Activated CD8-positive, alpha-beta memory T cell treated with anti-CD3 and anti-CD28 coated beads, Interleukin-2, amount 50 U/mL, for 4 hours (primary cell): Measurements from ENCODE around the gene SLC12A7.
"Not testable (repeated sequence)": the region's sequence is repeated elsewhere in the genome, so short reads cannot be mapped to it uniquely, and the experiment has no call there.

Experiments used
- DNase-seq: peaks from one replicate; pipeline ENCODE4 v3.0.0-alpha.2; 2020

The SLC12A7 gene

GRCh38 chr5:1031306-1031959 is 80.4 kb downstream of the SLC12A7 start:
- DNase-seq, result no peak

DNA sequence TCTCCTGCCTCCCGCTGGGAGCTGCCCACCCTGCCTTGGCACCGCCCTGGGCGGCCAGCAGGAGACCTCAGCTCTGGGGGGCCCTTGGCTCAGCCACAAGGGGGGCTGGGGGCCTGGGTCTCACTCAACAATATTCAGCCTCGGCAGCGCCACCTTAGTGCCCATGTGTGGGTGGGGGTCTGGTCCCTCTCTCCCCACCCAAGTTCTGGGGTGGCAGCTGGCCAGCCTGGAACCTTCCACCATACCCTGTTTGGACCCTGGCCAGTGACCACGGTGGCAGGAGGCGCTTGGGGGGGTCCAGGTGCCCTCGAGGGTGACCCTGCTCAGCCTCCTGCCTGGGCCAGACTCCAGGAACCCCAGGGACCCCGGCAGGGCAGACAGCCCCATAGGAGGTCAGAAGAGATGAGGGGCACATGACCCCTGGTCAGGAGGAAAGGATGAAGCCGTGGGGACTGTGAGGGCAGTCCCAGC is 81.0 kb downstream of the SLC12A7 start:
- no peak for DNase-seq

GRCh38 chr5:1029945-1030625 is 81.8 kb downstream of the SLC12A7 start:
- DNase-seq, result no peak

DNA sequence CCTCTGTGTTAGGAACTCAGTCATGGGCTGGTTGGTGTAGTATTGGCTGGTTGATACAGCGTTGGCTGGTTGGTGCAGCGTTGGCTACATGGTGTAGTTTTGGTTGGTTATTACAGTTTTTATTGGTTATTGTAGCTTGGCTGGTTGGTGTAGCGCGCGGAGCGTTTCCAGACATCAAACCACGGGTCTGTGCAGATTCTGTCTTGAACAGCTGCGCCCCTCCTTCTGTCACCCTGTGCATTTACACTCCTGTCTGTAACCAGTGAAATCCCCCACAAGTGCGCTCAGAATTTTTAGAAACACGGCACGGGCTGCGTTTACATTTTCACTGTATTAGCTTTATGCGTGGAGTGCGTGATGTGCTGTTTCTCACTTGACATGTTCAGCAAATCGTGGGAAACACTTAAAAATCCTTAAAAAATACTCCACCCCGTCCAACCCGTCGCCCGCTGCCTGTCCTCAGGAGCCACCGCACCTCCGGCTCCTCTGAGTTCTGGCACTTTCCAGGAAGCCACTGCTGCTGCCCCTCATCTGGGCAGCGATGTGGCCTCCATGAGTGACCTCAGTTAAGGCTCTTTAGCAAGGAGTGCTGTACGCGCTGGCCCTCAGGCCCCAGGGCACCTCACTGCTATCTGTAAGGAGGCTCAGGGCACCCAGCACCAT is 82.5 kb downstream of the SLC12A7 start:
- no peak for DNase-seq

DNA sequence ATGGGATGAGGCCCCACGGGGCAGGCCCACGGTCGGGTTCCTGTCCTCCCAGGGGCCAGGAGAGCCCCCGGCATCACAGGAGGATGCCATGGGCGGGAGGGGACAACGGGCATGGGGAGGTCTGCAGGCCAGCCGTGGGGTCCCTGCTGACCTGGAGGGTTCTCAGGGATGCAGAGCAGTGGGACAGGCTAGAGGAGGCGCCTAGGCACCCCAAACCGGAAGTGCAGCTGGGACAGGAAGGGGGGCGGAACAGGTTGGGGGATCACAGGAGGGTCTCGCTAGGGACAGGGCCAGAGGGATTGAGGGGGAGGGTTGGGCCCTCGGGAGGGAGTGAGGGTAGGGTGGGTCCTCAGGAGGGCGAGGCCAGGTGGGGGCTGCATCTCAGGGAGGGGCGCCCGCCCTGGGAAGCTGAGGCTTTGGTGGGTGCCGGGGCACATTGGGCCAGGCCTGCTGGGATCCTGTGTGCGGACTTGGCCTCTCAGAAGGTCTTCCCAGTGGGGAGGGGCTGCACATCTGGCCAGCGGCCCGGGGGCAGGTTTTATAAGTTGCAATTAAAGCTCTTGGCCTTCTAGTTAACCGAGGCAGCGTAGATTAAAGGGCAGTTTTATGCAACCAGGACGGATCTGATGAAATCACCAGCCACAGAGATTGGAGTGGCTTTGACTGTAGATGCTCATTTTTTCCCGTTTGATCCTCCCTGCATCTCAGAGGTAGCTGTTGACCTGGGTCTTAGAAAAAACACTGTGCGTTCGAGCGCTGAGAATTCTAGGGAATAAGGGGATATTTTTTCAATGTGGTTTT is 83.2 kb downstream of the SLC12A7 start:
- no peak for DNase-seq

- no peak for DNase-seq
Measured at GRCh38 chr5:1027631-1028441, 84.0 kb downstream of the SLC12A7 start.

DNA sequence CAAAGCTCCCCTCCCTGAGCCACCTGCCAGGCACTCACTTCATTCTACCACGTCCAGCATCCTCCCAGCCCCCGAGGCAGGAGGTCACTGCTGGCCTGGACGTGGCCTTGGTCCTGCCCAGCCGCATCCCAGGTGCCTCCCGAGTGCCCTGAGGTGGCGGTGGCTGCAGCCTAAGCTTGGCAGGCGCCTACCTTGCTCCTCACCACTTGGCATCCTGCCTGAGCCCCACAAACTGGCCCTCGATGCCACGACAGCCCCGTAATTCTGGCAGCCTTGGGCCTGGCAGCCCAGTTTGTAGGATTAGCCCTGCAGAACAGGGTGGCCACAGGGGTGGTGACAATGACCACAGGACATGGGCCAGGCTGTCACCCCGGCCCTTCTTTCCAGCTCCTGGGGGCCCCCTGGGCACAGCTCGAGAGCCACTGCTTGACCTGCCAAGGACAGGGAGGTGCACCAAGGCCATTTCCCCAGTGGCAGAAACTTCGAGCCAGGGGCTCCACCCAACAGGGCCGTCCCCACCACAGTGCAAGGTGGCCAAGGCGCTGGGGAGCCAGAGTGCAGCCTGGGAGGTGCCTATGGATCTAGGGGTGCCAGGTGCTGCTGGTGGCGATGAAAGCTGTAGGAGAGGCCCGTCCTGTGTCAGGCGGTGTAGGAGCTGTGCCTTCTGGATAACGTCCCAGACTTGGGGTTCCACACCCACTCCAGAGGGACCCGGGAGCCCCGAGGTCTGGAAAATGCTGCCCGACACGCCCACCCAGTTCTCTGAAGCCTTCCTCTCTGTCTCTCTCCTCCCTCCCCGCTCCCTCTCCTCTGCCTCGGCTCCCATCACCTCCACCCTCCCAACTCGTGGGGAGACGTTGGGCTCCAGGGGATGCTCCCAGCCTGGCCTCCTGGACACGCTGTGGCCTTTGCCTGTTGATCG is 84.9 kb downstream of the SLC12A7 start:
- no peak for DNase-seq

GRCh38 chr5:1021969-1022336 is 89.9 kb downstream of the SLC12A7 start:
- DNase-seq, result not testable (repeated sequence)

GRCh38 chr5:1021136-1021968 is 90.5 kb downstream of the SLC12A7 start:
- no peak for DNase-seq

GRCh38 chr5:1020452-1020961 is 91.4 kb downstream of the SLC12A7 start:
- no peak for DNase-seq

GRCh38 chr5:1019001-1019905 is 92.6 kb downstream of the SLC12A7 start:
- DNase-seq, result no peak

- no peak for DNase-seq
Measured at GRCh38 chr5:1018596-1018995, 93.3 kb downstream of the SLC12A7 start.

GRCh38 chr5:1017691-1018455 is 94.0 kb downstream of the SLC12A7 start:
- DNase-seq, result no peak

DNA sequence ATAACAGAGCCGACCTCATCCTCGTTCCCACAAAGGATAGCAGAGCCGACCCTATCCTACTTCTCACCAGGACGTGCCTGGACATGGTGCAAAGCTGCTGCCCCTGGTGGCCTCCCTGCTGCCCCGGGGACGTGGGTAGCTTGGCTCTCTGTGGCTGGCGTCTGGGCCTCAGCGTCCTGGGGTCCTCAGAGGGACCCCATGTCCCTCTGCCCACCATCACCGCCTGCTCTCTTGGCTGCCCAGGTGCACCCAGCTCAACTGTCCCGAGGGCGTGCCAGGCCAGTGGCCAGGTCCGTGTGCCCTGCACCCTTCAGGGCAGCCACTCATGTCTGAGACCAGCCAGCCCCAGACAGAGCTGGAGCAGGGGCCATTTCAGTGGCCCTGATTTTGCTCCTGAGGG is 94.8 kb downstream of the SLC12A7 start:
- no peak for DNase-seq

GRCh38 chr5:1016476-1016875 is 95.4 kb downstream of the SLC12A7 start:
- no peak for DNase-seq

- no peak for DNase-seq
Measured at GRCh38 chr5:1016036-1016435, 95.8 kb downstream of the SLC12A7 start.

- DNase-seq, result no peak
Measured at GRCh38 chr5:1015507-1015906, 96.4 kb downstream of the SLC12A7 start.

- no peak for DNase-seq
Measured at GRCh38 chr5:1014781-1015221, 97.1 kb downstream of the SLC12A7 start.
